ENCODE data around the gene ADRM1. TPM values are rescaled to one million over a fixed set of nuclear protein-coding genes. Genes with fewer than 3 reads are reported as not detected.

ADRM1 gene
- total and polyA plus RNA-seq, 2 of the 4 experiments (the other 2 are of a cell fraction) = 103 to 149 TPM

DNA sequence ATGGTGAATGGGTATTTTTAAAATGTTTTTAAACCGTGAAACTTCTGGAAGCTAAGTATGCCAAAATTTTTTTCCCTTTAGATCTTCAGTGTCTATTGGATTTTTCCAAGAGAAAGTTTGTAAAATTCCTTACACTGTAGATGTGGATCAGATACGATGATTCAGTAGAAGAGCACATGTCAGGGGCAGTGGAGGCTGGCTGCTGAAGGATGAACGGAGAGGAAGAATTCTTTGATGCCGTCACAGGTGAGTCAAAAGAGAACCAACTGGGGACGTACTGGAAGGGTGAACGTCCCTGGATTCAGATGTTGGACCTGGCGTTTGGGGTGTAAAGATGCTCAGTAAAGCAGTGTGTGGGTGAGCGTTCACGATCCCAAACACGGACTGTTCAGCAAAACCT, 46.8 kb upstream of the ADRM1 start:
- Histone ChIP-seq H3K4me3 (ENCODE audit: insufficient read depth, low read depth, low read length) (no peak overlapping the region), H2BK5ac (ENCODE audit: low read depth, low read length, poor library complexity, severe bottlenecking) (no peak overlapping the region), H2AFZ (replicated peaks; ENCODE audit: low read length, poor library complexity) (no peak overlapping the region), H4K20me1 (ENCODE audit: insufficient read depth, low read length) (peaks cover 85% of the 10 kb centered on the region), H2AK9ac (replicated peaks; ENCODE audit: low read depth, low read length, poor library complexity) (no peak overlapping the region), H2BK120ac (ENCODE audit: low read depth, low read length) (no peak overlapping the region), H3K9me3 (ENCODE audit: control insufficient read depth, insufficient read depth, low read length) (no peaks in the 10 kb centered on the region), H3K14ac (replicated peaks; ENCODE audit: low read depth, low read length) (no peak overlapping the region), H3K36me3 (ENCODE audit: control insufficient read depth, insufficient read depth, low read length) (peaks cover 27% of the 10 kb centered on the region), H4K8ac (ENCODE audit: low read depth in 2 of 2, low read length in 2 of 2) (no peak overlapping the region), H3K9me1 (ENCODE audit: insufficient read depth, low read length) (peaks cover 24% of the 10 kb centered on the region), H3K18ac (ENCODE audit: low read depth, low read length) (no peak overlapping the region), H3K23ac (ENCODE audit: low read depth, low read length) (no peak overlapping the region), H3K27ac (ENCODE audit: insufficient read depth, low read length) (no peak overlapping the region), H2AK5ac (ENCODE audit: low read depth, low read length) (no peak overlapping the region), H4K5ac (ENCODE audit: low read depth, low read length) (no peak overlapping the region), H2BK20ac (ENCODE audit: low read depth, low read length) (no peak overlapping the region), H3K4ac (ENCODE audit: low read depth, low read length) (no peak overlapping the region), H3K4me2 (ENCODE audit: low read depth, low read length) (no peak overlapping the region), H3K79me1 (ENCODE audit: low read depth in 1 of 2, low read length in 2 of 2) (peaks cover 31 to 79% of the 10 kb centered on the region in 2 experiments), H3K4me1 (ENCODE audit: control insufficient read depth, insufficient read depth, low read length) (peaks cover 8% of the 10 kb centered on the region; the same call in 1 of the 2 replicates), H3K56ac (ENCODE audit: extremely low read depth, insufficient read depth, low read length) (no peak overlapping the region), H2BK15ac (ENCODE audit: low read depth, low read length) (no peak overlapping the region), H3K27me3 (ENCODE audit: control insufficient read depth, insufficient read depth, low read length) (no peaks in the 10 kb centered on the region), H4K91ac (ENCODE audit: insufficient read depth, low read depth, low read length) (no peak overlapping the region), H3K9ac (ENCODE audit: low read depth, low read length) (no peak overlapping the region)
- no TSS peak for BruUV-seq (replicated peaks)
- in situ Hi-C loops (cut with MboI; ENCODE audit: low sequenced_read_pairs) = no loop called here
- dilution Hi-C loops (cut with HindIII; ENCODE audit: low sequenced_read_pairs, unreplicated experiment) = no loop called here
- no peak for ATAC-seq (ENCODE audit: low read depth)
- ChIA-PET CTCF (no interaction called here), POLR2A (ENCODE audit: unreplicated experiment) (no interaction called here)
- intact Hi-C loops (cut with micrococcal nuclease) = loop anchor here (5.0 to 10.0 kb wide), 2 partner anchors 71 to 244 kb away; partner anchors contain the start of gene MTG2
- 94 to 100% methylated on average over 1 to 8 of the region's 10 CpGs for WGBS, 2 experiments (ENCODE audit: extremely low coverage in 2 of 2, insufficient read length in 1 of 2)
- no peak for DNase-seq
- TF ChIP-seq, protein P1, sequence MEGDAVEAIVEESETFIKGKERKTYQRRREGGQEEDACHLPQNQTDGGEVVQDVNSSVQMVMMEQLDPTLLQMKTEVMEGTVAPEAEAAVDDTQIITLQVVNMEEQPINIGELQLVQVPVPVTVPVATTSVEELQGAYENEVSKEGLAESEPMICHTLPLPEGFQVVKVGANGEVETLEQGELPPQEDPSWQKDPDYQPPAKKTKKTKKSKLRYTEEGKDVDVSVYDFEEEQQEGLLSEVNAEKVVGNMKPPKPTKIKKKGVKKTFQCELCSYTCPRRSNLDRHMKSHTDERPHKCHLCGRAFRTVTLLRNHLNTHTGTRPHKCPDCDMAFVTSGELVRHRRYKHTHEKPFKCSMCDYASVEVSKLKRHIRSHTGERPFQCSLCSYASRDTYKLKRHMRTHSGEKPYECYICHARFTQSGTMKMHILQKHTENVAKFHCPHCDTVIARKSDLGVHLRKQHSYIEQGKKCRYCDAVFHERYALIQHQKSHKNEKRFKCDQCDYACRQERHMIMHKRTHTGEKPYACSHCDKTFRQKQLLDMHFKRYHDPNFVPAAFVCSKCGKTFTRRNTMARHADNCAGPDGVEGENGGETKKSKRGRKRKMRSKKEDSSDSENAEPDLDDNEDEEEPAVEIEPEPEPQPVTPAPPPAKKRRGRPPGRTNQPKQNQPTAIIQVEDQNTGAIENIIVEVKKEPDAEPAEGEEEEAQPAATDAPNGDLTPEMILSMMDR (conservative IDR thresholded peaks at IDR 0.05; ENCODE audit: low read depth, low read length) = no peak
- TF ChIP-seq RFX5 (IDR thresholded peaks at IDR 0.05; ENCODE audit: low read depth, low read length) = no peak
- TF ChIP-seq MXI1 (IDR thresholded peaks at IDR 0.05; ENCODE audit: borderline replicate concordance, low read depth, low read length) = no peak
- TF ChIP-seq POLR2A (IDR thresholded peaks at IDR 0.05; ENCODE audit: low read depth, low read length) = no peak
- TF ChIP-seq RAD21 (IDR thresholded peaks at IDR 0.05; ENCODE audit: low read length) = no peak
- TF ChIP-seq, protein P2, sequence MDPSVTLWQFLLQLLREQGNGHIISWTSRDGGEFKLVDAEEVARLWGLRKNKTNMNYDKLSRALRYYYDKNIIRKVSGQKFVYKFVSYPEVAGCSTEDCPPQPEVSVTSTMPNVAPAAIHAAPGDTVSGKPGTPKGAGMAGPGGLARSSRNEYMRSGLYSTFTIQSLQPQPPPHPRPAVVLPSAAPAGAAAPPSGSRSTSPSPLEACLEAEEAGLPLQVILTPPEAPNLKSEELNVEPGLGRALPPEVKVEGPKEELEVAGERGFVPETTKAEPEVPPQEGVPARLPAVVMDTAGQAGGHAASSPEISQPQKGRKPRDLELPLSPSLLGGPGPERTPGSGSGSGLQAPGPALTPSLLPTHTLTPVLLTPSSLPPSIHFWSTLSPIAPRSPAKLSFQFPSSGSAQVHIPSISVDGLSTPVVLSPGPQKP (IDR thresholded peaks at IDR 0.05; ENCODE audit: borderline replicate concordance, low read depth, low read length) = no peak
- no peak for TF ChIP-seq CHD1 (IDR thresholded peaks at IDR 0.05; ENCODE audit: low read depth, low read length)
- TF ChIP-seq SMC3 (IDR thresholded peaks at IDR 0.05; ENCODE audit: low read depth, low read length) = no peak
- TF ChIP-seq MAZ (IDR thresholded peaks at IDR 0.05; ENCODE audit: borderline replicate concordance, low read depth, low read length) = no peak
- no peak for TF ChIP-seq CEBPB (IDR thresholded peaks at IDR 0.05; ENCODE audit: low read depth, low read length)
- TF ChIP-seq, protein P3, sequence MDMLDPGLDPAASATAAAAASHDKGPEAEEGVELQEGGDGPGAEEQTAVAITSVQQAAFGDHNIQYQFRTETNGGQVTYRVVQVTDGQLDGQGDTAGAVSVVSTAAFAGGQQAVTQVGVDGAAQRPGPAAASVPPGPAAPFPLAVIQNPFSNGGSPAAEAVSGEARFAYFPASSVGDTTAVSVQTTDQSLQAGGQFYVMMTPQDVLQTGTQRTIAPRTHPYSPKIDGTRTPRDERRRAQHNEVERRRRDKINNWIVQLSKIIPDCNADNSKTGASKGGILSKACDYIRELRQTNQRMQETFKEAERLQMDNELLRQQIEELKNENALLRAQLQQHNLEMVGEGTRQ (IDR thresholded peaks at IDR 0.05; ENCODE audit: low read depth, low read length) = no peak
- TF ChIP-seq BHLHE40 (IDR thresholded peaks at IDR 0.05; ENCODE audit: low read depth, low read length) = no peak
- TF ChIP-seq NFE2L2 (IDR thresholded peaks at IDR 0.05; ENCODE audit: low read depth, low read length) = no peak
- no peak for TF ChIP-seq FOS (IDR thresholded peaks at IDR 0.05; ENCODE audit: low read depth, low read length)
